Thyroid gland (tissue), 4 donors: ENCODE measurements around the gene KRT1. TPM values are rescaled to one million over a fixed set of nuclear protein-coding genes. Genes with fewer than 3 reads are reported as not detected.

Experiments used
- DNase-seq, 2 donors: peaks; one replicate each; pipeline ENCODE4 v3.0.0-alpha.2; 2019
- H3K27ac ChIP-seq, 3 donors: fragments of 200-600 bp; sonication (generic); 1 replicate in 2 of 3; 2 replicates in 1 of 3; pipeline ENCODE4 v1.5.1; 2016 to 2019; ENCODE audit warnings: mild to moderate bottlenecking in 1 of 3, moderate library complexity in 1 of 3
- H3K27me3 ChIP-seq: fragments of 200-600 bp; sonication (generic); one replicate; pipeline ENCODE4 v1.5.1; 2019
- H3K36me3 ChIP-seq, 2 donors: fragments of 200-600 bp; sonication (generic); one replicate each; pipeline ENCODE4 v1.5.1; 2016 to 2019
- H3K4me1 ChIP-seq, 2 donors: fragments of 200-600 bp; sonication (generic); one replicate each; pipeline ENCODE4 v1.5.1; 2017 to 2019
- H3K4me3 ChIP-seq, 3 donors: fragments of 200-600 bp; sonication (generic); replicated peaks in 1 of 3; 1 replicate in 2 of 3; 2 replicates in 1 of 3; pipeline ENCODE4 v1.5.1; 2016; ENCODE audit warnings: mild to moderate bottlenecking in 1 of 3
- H3K9me3 ChIP-seq: fragments of 200-600 bp; sonication (generic); one replicate; pipeline ENCODE4 v1.5.1; 2017
- POLR2A ChIP-seq, 2 donors: fragments of 450-650 bp; IDR thresholded peaks; one replicate each; pipeline ENCODE4 v1.6.1; 2017; ENCODE audit warnings: antibody characterized with exemption in 2 of 2, mild to moderate bottlenecking in 2 of 2, moderate library complexity in 1 of 2
- WGBS, 2 donors: methylation state at CpG; one replicate each; pipeline ENCODE4 v1.1.5; 2017; 5-methylcytosine and 5-hydroxymethylcytosine counted together
- intact Hi-C: fragments of 100-400 bp; cut with DNase I; formaldehyde crosslinking; loops from one replicate; pipeline ENCODE4 v1.15.1; 2023
- total RNA-seq, 4 donors: library from RNA; depleted of rRNA; stranded (reverse); fragments of >200 nt; gene quantifications; one replicate each; pipeline ENCODE4 v1.2.3, GENCODE V29; 2016
- TF ChIP-seq, protein P1 (sequence below), 6 experiments: fragments of 200-600 bp in 3 of 6; fragments of 450-650 bp in 3 of 6; sonication (generic) in 3 of 6; IDR thresholded peaks; one replicate each; pipeline ENCODE4 v1.5.1; 2016 to 2019; ENCODE audit warnings: antibody characterized with exemption in 6 of 6, mild to moderate bottlenecking in 2 of 6, inconsistent platforms in 1 of 6, moderate library complexity in 1 of 6

The KRT1 gene
- total RNA-seq, 4 donors from 2014 or later, result 2.8 TPM; not detected in 3

DNA sequence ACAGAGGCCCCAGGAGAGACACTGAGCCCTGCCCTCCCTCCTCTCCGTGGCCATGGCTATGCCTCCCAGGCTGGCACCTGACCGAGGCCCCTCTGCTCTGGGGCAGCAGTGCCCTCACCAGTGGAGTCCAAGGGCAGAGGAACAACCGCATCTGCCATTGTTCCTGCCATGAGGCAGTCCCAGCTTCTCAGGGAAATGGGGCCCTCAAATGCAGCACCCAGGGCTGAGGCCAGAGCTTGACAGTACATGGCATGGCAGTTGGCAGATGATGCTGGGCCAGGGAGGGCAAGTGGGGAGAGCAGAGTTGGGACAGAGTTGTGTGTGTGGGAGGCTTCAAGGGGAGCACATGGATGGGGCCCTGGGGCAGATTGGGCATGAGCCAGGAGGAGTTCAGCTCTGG is 44.2 kb upstream of the KRT1 start:
- WGBS, 2 donors, result 90 to 100% methylated on average over 2 to 3 of the region's 3 CpGs
- no peaks in the 10 kb centered on the region for H3K36me3 ChIP-seq
- no peak overlapping the region for H3K4me3 ChIP-seq
- no peak overlapping the region for H3K27ac ChIP-seq
- intact Hi-C loops, result no loop called here
- H3K27me3 ChIP-seq, result no peaks in the 10 kb centered on the region
- TF ChIP-seq POLR2A (IDR thresholded peaks at IDR 0.05), result no peak
- TF ChIP-seq, protein P1, sequence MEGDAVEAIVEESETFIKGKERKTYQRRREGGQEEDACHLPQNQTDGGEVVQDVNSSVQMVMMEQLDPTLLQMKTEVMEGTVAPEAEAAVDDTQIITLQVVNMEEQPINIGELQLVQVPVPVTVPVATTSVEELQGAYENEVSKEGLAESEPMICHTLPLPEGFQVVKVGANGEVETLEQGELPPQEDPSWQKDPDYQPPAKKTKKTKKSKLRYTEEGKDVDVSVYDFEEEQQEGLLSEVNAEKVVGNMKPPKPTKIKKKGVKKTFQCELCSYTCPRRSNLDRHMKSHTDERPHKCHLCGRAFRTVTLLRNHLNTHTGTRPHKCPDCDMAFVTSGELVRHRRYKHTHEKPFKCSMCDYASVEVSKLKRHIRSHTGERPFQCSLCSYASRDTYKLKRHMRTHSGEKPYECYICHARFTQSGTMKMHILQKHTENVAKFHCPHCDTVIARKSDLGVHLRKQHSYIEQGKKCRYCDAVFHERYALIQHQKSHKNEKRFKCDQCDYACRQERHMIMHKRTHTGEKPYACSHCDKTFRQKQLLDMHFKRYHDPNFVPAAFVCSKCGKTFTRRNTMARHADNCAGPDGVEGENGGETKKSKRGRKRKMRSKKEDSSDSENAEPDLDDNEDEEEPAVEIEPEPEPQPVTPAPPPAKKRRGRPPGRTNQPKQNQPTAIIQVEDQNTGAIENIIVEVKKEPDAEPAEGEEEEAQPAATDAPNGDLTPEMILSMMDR (IDR thresholded peaks at IDR 0.05), result no peak
- H3K9me3 ChIP-seq, result no peaks in the 10 kb centered on the region
- no peaks in the 10 kb centered on the region for H3K4me1 ChIP-seq
- no peak for DNase-seq

DNA sequence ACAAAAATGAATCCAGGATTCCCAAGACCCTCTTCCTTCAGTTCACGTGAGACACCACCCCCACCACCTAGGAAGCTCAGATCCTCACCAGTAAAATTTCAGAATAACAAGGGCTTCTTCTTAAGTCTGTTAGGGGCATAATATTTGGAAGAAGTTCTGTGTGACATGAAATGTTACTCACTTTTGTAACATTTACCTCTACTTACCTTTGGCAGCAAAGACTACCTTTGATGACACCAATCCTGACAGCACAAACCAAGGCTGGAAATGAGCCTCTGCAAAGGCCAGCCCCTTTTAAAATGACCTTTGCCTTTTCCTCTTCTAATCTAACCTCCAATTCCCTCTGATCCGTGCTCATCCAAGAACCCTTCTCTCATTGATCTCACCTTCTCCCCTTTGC is 42.5 kb upstream of the KRT1 start:
- Histone ChIP-seq H3K27ac (no peak overlapping the region), H3K27me3 (no peaks in the 10 kb centered on the region), H3K36me3 (no peaks in the 10 kb centered on the region), H3K4me3 (no peak overlapping the region), H3K9me3 (no peaks in the 10 kb centered on the region), H3K4me1 (no peaks in the 10 kb centered on the region)
- intact Hi-C loops, result no loop called here
- TF ChIP-seq, protein P1 (IDR thresholded peaks at IDR 0.05), result no peak
- no peak for TF ChIP-seq POLR2A (IDR thresholded peaks at IDR 0.05)
- DNase-seq, result no peak
- WGBS, 2 donors, result 66 to 78% methylated on average over 2 of the region's 2 CpGs

DNA sequence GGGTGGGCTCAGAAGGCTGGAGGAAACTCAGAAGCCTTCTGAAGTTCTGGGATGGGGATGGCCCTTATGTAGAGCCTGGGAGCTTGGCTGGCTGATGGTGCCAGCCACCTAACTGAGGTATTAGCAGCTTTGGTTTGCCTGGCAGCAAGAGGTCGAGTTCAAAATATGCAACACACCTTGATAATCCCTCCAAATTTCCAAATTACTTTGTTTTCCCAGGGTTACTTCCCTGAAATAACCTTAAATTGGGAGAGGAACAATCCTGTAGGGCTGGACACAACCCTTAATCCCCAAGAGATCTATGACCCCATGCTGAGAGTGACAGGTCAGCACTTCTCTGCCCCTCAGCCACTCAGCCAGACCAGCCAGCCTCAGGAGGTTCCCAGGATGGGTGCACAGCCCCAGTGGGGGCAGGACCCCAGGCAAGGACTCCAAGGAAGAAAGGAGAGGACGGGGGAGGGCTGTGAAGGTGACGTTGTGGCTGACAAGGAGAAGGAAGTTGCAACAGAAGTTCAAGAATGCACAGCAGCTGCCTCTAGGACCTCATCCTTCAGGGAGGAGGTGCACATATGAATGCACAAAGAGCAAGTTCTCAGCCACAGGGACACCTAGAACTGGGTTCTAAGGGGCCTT is 41.7 kb upstream of the KRT1 start:
- no peaks in the 10 kb centered on the region for H3K4me1 ChIP-seq
- H3K36me3 ChIP-seq, result no peaks in the 10 kb centered on the region
- 50 to 68% methylated on average over 3 of the region's 3 CpGs for WGBS, 2 donors
- TF ChIP-seq POLR2A (IDR thresholded peaks at IDR 0.05), result no peak
- TF ChIP-seq, protein P1 (IDR thresholded peaks at IDR 0.05), result no peak
- no peaks in the 10 kb centered on the region for H3K9me3 ChIP-seq
- H3K4me3 ChIP-seq, result no peak overlapping the region
- intact Hi-C loops, result no loop called here
- no peaks in the 10 kb centered on the region for H3K27me3 ChIP-seq
- H3K27ac ChIP-seq, result no peak overlapping the region
- DNase-seq, result no peak

DNA sequence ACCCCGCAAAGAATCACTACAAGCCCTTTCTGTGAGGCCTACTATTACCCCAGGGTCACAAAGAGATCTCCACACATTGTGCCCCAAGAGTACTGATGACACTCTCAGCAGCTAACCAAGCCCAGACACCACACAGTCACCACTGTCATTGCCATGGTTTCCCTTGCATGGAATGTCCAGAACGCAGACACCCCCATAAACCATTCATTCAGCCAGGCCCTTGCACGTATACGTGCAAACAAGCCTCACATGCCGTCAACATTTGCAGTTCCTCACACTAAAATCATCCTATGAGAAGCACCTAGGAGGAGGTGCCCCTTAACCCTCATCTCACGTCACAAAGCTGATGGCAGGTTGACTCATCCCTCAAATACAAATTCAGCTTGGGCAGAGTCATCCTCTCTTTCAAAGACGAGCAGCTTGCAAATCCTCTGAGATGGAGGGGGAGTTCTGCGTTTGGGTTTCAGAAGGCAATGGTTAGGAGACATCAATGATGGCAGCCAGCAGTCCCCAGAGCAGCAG is 40.2 kb upstream of the KRT1 start:
- TF ChIP-seq POLR2A (IDR thresholded peaks at IDR 0.05), result no peak
- TF ChIP-seq, protein P1 (IDR thresholded peaks at IDR 0.05), result no peak
- H3K27me3 ChIP-seq, result no peaks in the 10 kb centered on the region
- intact Hi-C loops, result no loop called here
- no peak overlapping the region for H3K27ac ChIP-seq
- no peaks in the 10 kb centered on the region for H3K4me1 ChIP-seq
- no peak for DNase-seq
- H3K4me3 ChIP-seq, result no peak overlapping the region
- H3K9me3 ChIP-seq, result no peaks in the 10 kb centered on the region
- H3K36me3 ChIP-seq, result no peaks in the 10 kb centered on the region
- WGBS, 2 donors, result 87 to 93% methylated on average over 6 to 8 of the region's 8 CpGs

DNA sequence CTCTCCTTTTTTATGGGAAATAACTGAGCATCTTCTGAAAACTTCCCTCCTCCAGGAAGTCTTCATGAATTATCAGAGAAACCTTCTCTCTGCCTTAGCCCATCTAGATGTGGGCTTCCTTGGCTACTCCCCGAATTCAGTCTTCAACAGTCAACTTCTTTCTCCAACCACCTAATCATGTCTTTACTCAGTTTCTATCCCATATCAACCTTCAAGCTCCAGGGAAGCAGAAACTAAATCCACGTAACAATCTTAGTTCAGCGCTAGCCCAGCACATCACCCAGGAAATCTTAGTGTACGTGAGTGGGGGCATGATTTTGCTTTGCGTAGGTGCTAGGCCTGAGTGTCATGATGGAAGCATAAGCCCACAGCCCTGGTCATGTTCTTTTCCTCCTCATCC is 35.9 kb upstream of the KRT1 start:
- WGBS, 2 donors, result 96 to 99% methylated on average over 5 of the region's 5 CpGs
- no peak for TF ChIP-seq POLR2A (IDR thresholded peaks at IDR 0.05)
- Histone ChIP-seq H3K27me3 (peaks cover 12% of the 10 kb centered on the region), H3K36me3 (no peaks in the 10 kb centered on the region), H3K9me3 (no peaks in the 10 kb centered on the region), H3K27ac (no peak overlapping the region), H3K4me1 (peaks cover 0 to 10% of the 10 kb centered on the region in 2 donors), H3K4me3 (no peak overlapping the region)
- no peak for DNase-seq
- intact Hi-C loops, result no loop called here
